Tongue (tissue), 2 donors: ENCODE measurements around the gene FIZ1. TPM values are rescaled to one million over a fixed set of nuclear protein-coding genes. Genes with fewer than 3 reads are reported as not detected.

Experiments used
- DNase-seq: peaks from one replicate; pipeline ENCODE4 v3.0.0-alpha.2; 2015
- total RNA-seq: library from RNA; depleted of rRNA; stranded (reverse); fragments of >200 nt; gene quantifications from one replicate; pipeline ENCODE4 v1.2.3, GENCODE V29; 2014

FIZ1 gene
- total RNA-seq, 1 donor from 2014 or later: 5.9 TPM

DNA sequence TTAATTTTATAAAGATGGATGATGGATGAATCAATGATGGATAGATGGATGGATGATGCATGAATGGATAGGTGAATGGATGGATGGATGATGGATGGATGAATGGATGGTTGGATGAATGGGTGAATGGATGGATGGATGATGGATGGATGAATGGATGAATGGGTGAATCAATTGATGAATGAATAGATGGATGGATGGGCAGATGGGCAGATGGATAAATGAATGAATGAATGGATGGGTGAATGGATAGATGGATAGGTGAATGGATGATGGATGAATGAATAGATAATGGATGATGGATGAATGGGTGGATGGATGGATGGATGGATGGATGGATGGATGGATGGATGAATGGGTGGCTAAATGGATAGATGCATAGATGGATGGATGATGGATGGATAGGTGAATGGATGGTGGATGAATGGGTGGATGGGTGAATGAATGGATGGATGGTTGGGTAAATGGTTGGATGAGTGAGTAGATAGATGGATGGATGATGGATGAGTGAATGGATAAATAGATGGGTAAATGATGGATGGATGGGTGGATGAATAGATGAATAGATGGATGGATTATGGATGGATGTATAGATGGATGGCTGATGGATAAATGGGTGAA, 31.5 kb downstream of the FIZ1 start:
- DNase-seq: no peak

DNA sequence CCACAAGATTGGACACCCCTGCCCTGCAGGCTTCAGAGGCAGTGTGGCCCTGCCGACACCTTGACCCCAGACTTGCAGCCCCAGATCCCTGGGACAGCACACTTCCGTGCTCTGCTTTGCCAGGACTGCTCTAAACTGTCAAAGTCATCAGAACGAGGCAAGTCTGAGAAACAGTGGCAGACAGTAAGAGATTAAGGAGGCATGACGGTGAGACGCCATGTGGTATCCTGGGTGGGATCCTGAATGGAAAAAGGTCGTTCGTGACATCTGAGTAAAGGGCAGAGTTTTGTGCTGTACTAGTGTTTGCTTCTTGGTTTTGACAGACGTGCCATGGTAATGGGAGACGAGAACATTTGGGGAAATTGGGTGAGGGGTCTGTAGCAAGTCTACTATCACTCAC, 32.5 kb downstream of the FIZ1 start:
- no peak for DNase-seq

DNA sequence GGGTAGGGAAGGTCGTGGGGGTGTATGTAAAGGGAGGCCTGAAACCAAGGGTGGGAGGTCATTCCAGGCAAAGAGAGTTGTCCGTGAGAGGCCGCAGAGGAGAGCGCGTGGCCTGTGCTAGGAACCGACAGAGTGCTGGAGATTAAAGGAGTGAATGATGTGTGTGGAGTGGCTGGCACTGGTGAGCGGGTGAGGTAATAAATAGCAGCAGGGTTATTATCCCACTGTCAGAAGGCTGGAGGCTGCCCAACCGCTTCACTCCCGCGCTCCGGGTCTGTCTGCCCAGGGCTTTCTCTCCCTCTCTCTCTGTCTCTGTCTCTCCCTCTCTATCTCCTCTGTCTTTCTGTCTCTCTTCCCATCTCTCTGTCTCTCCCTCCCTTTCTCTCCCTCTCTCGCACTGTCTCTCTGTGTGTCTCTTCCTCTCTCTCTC, 36.0 kb downstream of the FIZ1 start:
- DNase-seq: peak; percentile 70

DNA sequence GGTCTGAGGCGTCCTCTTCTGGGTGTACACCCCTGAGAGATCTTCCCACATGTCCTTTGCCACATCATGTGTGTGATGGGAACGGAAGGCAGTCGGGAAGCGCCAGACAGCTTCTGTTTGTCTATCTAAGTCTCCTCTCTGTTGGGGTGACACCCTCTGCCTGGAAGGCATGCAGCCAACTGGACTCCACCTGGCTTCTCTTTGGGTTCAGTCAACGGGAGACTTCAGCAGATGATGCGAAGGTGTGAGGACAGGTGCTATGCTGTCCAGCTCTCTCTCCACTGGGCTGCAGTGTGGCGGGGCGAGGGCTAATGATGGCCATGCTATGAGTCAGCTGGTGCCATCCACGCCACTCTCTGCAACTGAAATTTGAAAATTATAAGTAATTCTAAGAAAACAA, 39.6 kb downstream of the FIZ1 start:
- DNase-seq: no peak

DNA sequence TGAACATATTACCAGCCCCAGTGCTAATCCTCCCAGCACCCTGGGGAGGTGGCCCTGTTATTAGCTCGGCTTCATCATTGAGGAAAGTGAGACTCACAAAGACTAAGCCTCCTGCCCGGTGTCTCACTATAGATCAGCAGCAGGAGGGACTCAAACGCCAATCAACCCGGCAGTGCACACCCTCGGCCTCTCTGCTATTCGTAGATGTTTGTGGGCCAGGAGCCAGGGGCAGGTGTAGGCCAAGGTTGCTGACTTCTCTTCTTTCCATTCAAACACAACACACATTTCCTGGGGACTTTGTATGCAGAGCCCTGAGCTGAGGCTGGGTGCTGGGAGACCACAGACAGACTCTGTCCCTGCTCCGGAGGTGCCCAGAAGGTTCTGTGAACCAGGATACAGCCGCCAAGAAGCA, 44.6 kb downstream of the FIZ1 start:
- DNase-seq: no peak

DNA sequence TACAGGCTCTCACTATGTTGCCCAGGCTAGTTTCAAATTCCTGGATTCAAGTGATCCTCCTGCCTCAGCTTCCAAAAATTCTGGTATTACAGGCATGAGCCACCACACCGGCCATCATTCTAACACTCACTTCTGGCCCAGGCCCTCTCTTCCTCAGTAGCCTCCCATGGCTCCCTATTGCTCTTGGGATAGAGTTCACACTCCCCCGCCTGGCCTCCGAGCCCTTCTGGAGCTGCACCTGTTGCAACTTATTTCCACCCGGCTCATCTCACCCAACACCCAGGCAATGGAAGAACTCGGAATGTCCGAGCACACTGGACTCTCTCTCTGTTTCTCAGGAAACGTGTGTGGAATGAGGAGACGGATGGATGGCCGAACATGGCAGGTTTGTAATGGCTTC, 45.0 kb downstream of the FIZ1 start:
- DNase-seq: peak; percentile 31

DNA sequence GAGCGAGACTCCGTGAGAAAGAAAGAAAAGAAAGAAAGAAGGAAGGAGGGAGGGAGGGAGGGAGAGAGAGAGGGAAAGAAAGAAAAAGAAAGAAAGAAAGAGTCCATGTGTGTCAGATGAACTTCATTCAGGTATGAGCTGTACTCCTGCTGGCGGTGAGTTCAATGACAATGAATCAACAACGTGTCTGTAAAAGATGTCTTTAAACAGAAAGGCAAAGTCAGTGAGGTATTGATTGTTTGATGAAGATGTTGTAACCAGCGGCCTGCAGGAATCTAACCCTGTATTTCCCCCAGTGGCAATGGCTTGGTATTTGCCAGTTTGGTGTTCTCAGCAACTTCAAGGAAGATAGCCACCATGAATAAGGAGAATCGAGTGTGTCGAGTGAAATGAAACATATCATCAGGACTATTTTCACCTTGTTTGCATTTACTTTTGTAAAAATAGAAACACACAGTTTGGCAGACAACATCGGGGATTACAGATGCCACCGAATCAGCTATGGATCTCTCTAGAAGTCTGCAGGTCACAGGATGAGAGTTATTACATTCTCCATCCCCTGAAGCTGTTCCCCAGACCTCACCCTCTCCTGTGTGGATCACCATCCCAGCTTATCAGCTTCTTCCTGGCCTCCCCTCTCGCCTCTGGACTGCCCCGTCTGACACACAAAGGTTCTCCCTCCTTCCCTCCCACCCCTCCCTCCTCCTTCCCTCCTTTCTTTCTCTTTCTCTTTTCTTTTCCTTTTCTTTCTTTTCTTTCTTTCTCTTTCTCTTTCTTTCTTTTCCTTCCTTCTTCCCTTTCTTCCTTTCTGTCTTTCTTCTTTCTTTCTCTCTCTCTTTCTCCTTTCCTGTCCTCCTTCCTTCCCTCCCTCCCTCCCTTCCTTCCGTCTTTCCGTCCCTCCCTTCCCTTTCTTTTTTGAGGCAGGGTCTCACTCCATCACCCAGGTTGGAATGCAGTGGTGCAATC, 45.8 kb downstream of the FIZ1 start:
- DNase-seq: no peak

DNA sequence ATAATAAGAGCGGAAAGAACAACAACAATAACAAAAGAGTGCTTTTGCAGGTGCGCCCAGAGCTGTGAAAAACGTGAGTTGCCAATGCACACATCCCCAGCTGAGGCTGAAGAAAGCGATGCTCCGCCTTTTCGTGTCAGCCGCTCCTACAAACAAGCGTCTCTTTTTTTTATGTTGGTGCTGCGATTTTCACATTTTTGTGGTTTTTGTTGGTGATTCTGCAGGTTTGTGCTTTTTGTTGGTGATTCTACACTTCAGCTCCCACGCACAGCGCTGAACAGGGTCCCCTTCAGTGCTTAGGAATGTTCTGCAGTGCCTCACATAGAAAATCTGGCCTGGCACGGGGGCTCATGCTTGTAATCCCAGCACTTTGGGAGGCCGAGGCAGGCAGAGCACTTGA, 46.7 kb downstream of the FIZ1 start:
- DNase-seq: no peak

DNA sequence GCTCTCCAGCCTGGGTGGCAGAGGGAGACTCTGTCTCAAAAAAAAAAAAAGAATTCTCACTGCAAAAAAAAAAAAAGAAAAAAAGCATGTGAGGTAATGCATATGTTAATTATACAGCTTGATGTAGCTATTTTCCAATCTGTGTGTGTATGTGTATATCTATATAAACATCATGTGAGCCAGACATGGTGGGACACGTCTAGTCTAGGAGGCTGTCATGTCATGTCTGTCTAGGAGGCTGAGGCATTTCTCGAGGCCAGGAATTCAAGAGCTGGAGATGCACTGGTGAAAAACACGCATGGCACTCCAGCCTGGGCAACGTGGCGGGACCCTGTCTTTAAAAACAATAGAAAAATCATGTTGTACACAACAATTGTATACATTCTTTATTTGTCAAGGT, 47.1 kb downstream of the FIZ1 start:
- no peak for DNase-seq

DNA sequence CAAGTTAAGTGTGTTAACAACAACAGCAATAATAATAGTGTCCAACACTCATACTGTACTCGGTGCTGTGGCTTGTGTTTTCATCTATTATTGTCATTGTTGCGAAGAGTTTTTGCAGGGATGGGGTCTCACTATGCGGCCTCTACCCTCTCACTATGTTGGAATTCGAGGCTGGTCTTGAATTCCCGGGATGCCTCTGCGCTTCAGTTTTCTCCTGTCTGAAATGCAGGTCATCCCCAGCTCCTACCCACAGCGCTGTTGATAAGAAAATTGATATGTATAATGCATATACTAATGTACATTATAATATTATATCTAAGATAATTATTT, 49.0 kb downstream of the FIZ1 start:
- DNase-seq: no peak

DNA sequence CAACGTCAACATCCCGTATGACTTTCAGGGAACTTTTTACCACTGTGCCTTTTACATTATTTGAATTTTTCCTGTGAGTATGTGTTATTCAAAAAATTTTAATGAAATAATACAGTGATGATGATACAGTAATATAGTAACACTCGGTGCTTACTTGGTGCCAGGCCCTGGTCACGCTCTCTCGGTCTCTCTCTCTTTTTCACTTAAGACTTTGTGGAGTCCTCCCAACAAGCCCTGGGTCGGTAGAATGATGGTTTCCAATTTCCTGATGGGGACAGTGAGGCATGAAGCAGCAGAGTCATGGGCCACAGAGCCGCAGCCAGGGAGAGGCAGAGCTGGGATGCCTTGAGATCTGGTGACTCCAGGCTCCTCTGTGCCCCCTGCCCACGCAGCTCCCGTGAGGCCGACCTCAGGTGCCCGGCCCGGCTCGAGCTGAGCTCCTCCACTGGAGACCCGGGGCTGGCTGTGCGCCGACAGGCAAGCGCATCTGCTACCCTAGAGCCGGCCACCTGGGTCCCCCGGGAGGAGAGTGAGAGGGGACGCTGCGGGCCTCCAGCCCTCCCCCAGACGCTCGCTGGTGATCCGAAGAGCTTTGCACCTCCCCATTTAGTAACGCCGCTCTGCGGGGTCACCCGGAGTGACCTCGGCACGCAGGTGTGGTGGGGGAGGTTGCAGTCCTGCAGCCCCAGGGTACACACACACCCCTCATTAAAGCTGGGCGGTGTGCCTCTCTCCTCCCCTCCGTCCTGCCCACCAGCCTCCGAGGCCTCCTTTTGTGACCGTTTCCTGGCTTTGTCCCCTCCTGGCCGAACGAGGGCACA, 49.6 kb downstream of the FIZ1 start:
- DNase-seq: peak; percentile 63

DNA sequence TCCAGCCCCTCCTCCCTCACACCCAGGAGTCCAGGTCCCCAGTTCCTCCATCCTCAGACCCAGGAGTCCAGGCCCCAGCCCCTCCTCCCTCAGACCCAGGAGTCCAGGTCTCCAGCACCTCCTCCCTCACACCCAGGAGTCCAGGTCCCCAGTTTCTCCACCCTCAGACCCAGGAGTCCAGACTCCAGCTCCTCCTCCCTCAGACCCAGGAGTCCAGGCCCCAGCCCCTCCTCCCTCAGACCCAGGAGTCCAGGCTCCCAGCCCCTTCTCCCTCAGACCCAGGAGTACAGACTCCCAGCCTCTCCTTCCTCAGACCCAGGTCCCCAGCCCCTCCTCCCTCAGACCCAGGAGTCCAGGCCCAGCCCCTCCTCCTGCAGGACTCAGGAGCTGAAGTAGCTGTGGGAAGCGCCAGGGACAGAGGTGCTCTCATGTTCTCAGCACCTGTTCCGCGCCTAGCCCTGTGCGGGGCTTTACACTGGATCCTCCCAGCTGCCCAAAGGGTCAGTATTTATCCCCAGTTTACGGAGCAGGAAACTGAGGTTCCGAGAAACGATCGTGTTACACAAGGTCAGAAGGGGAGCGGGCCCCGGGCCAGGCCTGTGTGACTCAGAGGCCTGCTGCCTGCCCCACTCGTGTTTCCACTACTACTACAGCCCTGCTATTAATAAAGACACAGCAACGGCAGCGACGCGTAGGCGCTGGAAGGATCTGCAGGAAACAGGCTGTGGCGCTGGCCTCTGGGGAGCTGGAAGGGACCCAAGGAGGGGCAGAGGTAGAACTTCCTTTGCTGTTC, 52.3 kb downstream of the FIZ1 start:
- peak; percentile 40 for DNase-seq

DNA sequence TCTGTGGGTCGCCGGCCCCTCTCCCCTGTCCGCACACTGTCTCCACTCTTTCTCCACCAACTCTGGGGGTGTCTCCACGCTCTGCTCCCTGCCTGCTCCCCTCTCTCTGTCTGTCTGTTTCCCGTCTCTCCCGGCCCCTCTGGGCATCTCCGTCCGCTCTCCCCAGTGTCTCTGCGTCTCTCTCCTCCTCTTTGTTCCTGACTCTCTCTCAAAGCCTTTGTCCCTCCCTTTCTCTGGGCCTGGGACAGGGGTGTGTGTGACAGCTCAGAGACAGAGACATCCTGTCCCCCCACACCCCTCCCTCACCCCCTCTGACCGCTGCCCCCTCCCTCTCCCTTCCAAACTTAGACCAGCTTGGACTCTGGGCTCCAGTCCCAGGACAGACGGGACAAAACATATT, 53.3 kb downstream of the FIZ1 start:
- no peak for DNase-seq

DNA sequence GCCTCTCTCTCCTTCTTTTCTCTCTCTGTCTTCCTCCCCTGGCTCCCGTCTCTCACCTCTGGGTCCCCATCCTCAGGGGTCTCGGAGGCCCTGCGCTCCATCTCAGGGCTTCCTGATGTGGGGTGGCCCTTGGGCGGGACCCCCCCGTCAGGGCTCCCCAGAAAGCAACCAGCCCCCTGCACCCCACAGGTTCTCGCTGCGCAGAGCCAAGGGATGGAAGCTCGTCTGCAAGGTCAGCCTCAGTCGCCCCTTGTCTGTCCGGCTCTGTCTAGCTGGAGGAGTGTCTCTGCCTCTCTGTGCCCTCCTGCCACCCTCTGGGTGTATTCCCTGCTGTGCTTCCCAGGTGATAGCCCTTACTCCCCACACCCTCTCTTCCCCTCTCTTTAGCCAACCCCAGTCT, 53.9 kb downstream of the FIZ1 start, which contains the start of gene SBK3:
Gene SBK3, minus strand, starts transcription at position 101 of the 400 bp plus-strand sequence. Its CDS starts 0 bp downstream, at position 101.
- DNase-seq: no peak

DNA sequence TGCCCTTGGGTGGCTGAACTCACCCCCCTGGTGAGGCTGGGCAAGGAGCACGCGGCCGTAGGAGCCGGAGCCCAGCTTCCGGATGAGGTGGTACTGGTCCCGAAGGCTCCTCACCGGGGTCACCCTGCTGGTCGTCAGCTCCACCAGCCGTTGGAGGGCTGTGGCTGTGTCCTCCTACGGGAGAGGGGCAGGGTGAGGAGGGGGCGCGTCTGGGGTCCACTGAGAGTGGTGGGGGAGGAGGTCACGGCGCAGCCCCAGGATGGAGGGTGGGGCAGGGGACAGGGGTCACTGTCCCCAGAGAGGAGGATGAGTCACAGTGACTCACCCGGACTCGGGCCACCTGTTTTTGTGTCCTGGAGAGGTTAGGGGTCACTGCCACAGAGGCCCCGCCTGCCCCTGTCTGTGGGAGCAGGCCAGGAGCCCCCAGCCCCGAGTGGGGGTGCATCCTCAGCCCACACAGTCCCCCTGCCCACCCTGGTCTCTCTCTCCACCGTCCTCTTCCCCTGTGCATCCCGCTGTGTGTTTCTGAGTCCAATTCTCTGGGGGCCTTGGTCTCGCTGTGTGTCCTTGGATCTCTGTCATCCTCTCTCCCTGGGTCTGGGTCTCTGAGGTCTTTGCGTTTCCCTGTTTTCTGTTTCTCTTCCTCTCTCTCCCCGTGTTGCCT, 54.4 kb downstream of the FIZ1 start:
- no peak for DNase-seq

DNA sequence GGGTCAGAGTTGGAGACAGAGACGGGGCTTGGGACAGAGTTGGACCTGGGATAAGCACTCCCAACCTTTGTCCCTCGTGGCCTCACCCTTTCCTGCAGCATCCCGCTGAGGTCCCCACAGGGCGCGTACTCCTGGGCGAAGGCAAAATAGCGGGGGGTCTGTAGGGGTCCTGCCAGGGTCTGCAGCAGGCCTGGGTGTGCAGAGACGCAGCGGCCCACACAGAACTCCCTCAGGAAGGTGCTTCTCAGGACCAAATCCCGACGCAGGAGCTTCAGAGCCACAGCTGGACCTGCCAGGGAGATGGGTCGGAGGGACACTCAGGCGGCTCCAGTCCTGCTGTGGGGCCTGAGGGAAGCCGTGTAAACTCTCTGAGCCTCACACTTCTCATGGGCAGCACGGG, 55.3 kb downstream of the FIZ1 start:
- DNase-seq: no peak

DNA sequence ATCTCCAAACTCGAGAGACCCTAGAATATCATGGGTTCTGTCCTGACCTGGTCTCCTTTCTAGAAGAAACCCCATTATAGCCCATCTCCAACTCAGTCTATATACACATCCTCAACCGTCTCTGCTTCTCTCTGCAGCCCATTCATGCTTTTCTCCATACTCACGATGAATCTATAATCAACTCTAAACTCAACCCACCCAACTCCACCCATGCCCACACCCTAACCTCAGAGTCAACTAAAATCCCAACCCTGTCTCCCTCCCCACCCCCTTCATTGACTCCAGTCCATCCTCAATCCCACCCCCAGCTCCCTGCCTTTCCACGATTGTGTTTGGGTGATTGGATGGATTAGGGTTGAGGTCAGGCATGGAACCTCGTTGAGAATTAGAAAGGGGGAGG, 55.8 kb downstream of the FIZ1 start:
- DNase-seq: no peak

DNA sequence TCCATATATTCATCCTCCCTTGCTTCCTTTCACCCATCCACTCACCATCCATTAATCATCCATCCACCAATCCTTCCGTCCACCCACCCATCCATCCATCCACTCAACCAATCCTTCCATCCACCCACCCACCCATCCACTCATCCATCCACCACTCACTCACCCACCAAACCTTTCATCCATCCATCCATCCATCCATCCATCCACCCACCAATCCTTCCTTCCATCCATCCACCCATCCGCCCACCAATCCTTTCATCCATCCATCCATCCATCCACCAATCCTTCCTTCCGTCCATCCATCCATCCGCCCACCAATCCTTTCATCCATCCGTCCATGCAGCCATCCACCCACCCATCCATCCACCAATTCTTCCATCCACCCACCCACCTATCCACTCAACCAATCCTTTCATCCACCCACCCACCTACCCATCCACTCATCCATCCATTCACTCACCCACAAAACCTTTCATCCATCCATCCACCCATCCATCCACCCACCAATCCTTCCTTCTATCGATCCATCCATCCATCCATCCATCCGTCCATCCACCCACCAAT, 56.9 kb downstream of the FIZ1 start:
- no peak for DNase-seq
